HepG2 (cell line): Measurements from ENCODE around the gene NAV3. TPM values are rescaled to one million over a fixed set of nuclear protein-coding genes. Genes with fewer than 3 reads are reported as not detected.

Experiments
- ATAC-seq: fragments of 200-7000 bp; cut with Tn5 transposase; 3 replicates; pipeline ENCODE4 v1.9.1; 2020; ENCODE audit warnings: mild to moderate bottlenecking, moderate library complexity
- BruUV-seq: library from RNA; stranded (reverse); fragments of 400-500 nt; replicated peaks from 2 replicates; lab custom pipeline; 2021; lab: Mats Ljungman, UMichigan
- CTCF ChIA-PET: fragments of 300-600 bp; formaldehyde crosslinking; extraction: SDS; loops from one replicate; lab custom pipeline; 2021; ENCODE audit warnings: low total read pairs, inconsistent platforms, low intra/inter-chr PET ratio; lab: Yijun Ruan, JAX
- POLR2A ChIA-PET: fragments of 350-600 bp; sonication (Branson Sonifier 250); formaldehyde crosslinking; loops from one replicate; lab custom pipeline; 2020; ENCODE audit warnings: antibody characterized with exemption, inconsistent platforms; lab: Yijun Ruan, JAX
- DNase-seq: peaks from one replicate; pipeline ENCODE4 v3.0.0-alpha.2; 2015; ENCODE audit warnings: low spot score
- FAIRE-seq: peaks from 3 replicates; lab custom pipeline; 2011; peaks lifted over from hg19 to GRCh38; lab: Jason Lieb, UNC
- H2AFZ ChIP-seq: one replicate; pipeline ENCODE4 v1.6.1; 2011; ENCODE audit warnings: low read length, inconsistent platforms
- H3K27ac ChIP-seq: fragments of 300-600 bp; 3 replicates; pipeline ENCODE4 v1.8.0; 2011; ENCODE audit warnings: mixed run types, mild to moderate bottlenecking, mixed read lengths, low read length, inconsistent platforms; ENCODE audit not compliant: insufficient read depth; ENCODE audit errors: extremely low read length
- H3K27me3 ChIP-seq, 2 experiments: fragments of 200-600 bp in 1 of 2; 2 replicates in 1 of 2; 3 replicates in 1 of 2; pipeline versions ENCODE4 v1.6.0 to v1.8.0; 2011; ENCODE audit warnings: low read length in 2 of 2, mild to moderate bottlenecking in 2 of 2, moderate library complexity in 2 of 2, inconsistent platforms in 1 of 2; ENCODE audit not compliant: insufficient read depth in 2 of 2, control insufficient read depth in 1 of 2
- H3K36me3 ChIP-seq, 2 experiments: fragments of 200-600 bp in 1 of 2; replicated peaks in 1 of 2; 2 replicates in 1 of 2; 3 replicates in 1 of 2; pipeline versions ENCODE4 v1.5.1 to v1.8.0; 2011; ENCODE audit warnings: low read length in 2 of 2, inconsistent platforms in 1 of 2; ENCODE audit not compliant: insufficient read depth in 2 of 2, control insufficient read depth in 1 of 2
- H3K4me1 ChIP-seq: 2 replicates; pipeline ENCODE4 v1.5.1; 2012; ENCODE audit warnings: low read length, inconsistent platforms; ENCODE audit not compliant: insufficient read depth
- H3K4me2 ChIP-seq: 2 replicates; pipeline ENCODE4 v1.6.0; 2011; ENCODE audit warnings: low read depth, low read length, inconsistent platforms
- H3K4me3 ChIP-seq, 3 experiments: fragments of 200-600 bp in 1 of 3; sonication (generic), shearing (Covaris generic) in 1 of 3; replicated peaks in 1 of 3; 2 replicates each; pipeline ENCODE4 v1.5.1; 2011 to 2016; ENCODE audit warnings: low read length in 3 of 3, inconsistent platforms in 2 of 3, low read depth in 2 of 3, mild to moderate bottlenecking in 2 of 3, control low read depth in 1 of 3, mixed read lengths in 1 of 3; ENCODE audit not compliant: insufficient read depth in 1 of 3
- H3K79me2 ChIP-seq: one replicate; pipeline ENCODE4 v1.6.1; 2011; ENCODE audit warnings: low read length, inconsistent platforms; ENCODE audit not compliant: insufficient read depth
- H3K9ac ChIP-seq: 2 replicates; pipeline ENCODE4 v1.6.0; 2011; ENCODE audit warnings: mild to moderate bottlenecking, low read depth, low read length, inconsistent platforms; ENCODE audit not compliant: insufficient read depth
- H3K9me3 ChIP-seq: 2 replicates; pipeline ENCODE4 v1.5.1; 2012; ENCODE audit warnings: mild to moderate bottlenecking, low read length
- H4K20me1 ChIP-seq: 2 replicates; pipeline ENCODE4 v1.6.0; 2011; ENCODE audit warnings: inconsistent platforms, mild to moderate bottlenecking, low read length, moderate library complexity; ENCODE audit not compliant: insufficient read depth
- CENPBD1 ChIP-seq: sonication (generic); formaldehyde crosslinking; IDR thresholded peaks from 2 replicates; pipeline ENCODE4 v1.8.0; 2022; ENCODE audit warnings: missing genetic modification reagents, low read depth, mild to moderate bottlenecking, borderline replicate concordance
- FLYWCH1 ChIP-seq: sonication (generic); formaldehyde crosslinking; IDR thresholded peaks from 2 replicates; pipeline ENCODE4 v1.8.1; 2023; ENCODE audit warnings: mild to moderate bottlenecking, missing genetic modification reagents
- KMT2A ChIP-seq: sonication (generic); formaldehyde crosslinking; IDR thresholded peaks from 2 replicates; pipeline ENCODE4 v1.4.0; 2020; ENCODE audit warnings: missing genetic modification reagents
- MBNL3 ChIP-seq: fragments of 250-450 bp; sonication (Bioruptor Pico); conservative IDR thresholded peaks from 2 replicates; pipeline ENCODE4 v1.8.0; 2022; ENCODE audit warnings: mild to moderate bottlenecking, inconsistent platforms
- MED1 ChIP-seq: sonication (generic); formaldehyde crosslinking; IDR thresholded peaks from 2 replicates; pipeline ENCODE4 v1.4.0; 2020; ENCODE audit warnings: missing genetic modification reagents
- NFKB2 ChIP-seq: sonication (generic); formaldehyde crosslinking; IDR thresholded peaks from 2 replicates; pipeline ENCODE4 v1.4.0; 2020; ENCODE audit warnings: missing genetic modification reagents, borderline replicate concordance
- PRPF4 ChIP-seq: fragments of 200-400 bp; formaldehyde crosslinking; IDR thresholded peaks from 2 replicates; pipeline ENCODE4 v1.6.1; 2016; ENCODE audit warnings: low read length, low read depth; ENCODE audit not compliant: poor library complexity, severe bottlenecking
- SSRP1 ChIP-seq: IDR thresholded peaks from 2 replicates; pipeline ENCODE4 v1.6.1; 2016; ENCODE audit warnings: control low read depth
- TCF7L2 ChIP-seq: IDR thresholded peaks from 2 replicates; pipeline ENCODE4 v1.6.1; 2011; ENCODE audit warnings: mild to moderate bottlenecking, low read depth, low read length, moderate library complexity
- ZBTB26 ChIP-seq: IDR thresholded peaks from 2 replicates; pipeline ENCODE4 v1.6.1; 2016; ENCODE audit warnings: missing compliant biosample characterization, missing genetic modification reagents, borderline replicate concordance
- ZC3H4 ChIP-seq: sonication (generic); formaldehyde crosslinking; IDR thresholded peaks from 2 replicates; pipeline ENCODE4 v1.4.0; 2020; ENCODE audit warnings: missing genetic modification reagents, borderline replicate concordance
- ZNF30 ChIP-seq: sonication (generic); formaldehyde crosslinking; IDR thresholded peaks from 2 replicates; pipeline ENCODE4 v1.5.0; 2020; ENCODE audit warnings: mild to moderate bottlenecking, missing genetic modification reagents
- ZNF441 ChIP-seq: sonication (generic); formaldehyde crosslinking; IDR thresholded peaks from 2 replicates; pipeline ENCODE4 v1.7.0; 2021; ENCODE audit warnings: missing genetic modification reagents, borderline replicate concordance
- ZNF674 ChIP-seq: sonication (generic); formaldehyde crosslinking; IDR thresholded peaks from 2 replicates; pipeline ENCODE4 v1.5.0; 2020; ENCODE audit warnings: low read depth, mild to moderate bottlenecking, missing genetic modification reagents
- ZNF780A ChIP-seq: sonication (generic); formaldehyde crosslinking; IDR thresholded peaks from 2 replicates; pipeline ENCODE4 v1.8.0; 2022; ENCODE audit warnings: mild to moderate bottlenecking, missing genetic modification reagents, moderate library complexity
- WGBS: methylation state at CpG from one replicate; pipeline ENCODE4 v1.1.6; 2017; ENCODE audit warnings: low lambda C conversion rate; 5-methylcytosine and 5-hydroxymethylcytosine counted together
- in situ Hi-C: cut with HindIII; loops from 2 replicates; pipeline ENCODE4 v1.10.0; 2017; ENCODE audit warnings: low pct_unique_long_range_greater_than_20kb; ENCODE audit not compliant: extremely low pct_ligation_motif_present
- intact Hi-C: fragments of 100-400 bp; cut with micrococcal nuclease; formaldehyde crosslinking; loops from one replicate; pipeline ENCODE4 v1.10.0; 2022; ENCODE audit not compliant: unreplicated experiment
- polyA plus RNA-seq, 8 experiments: library from polyadenylated mRNA; depleted of rRNA in 3 of 8; stranded (reverse) in 7 of 8; unstranded in 1 of 8; fragments of >200 nt; fragmentation: Illumina TruSeq in 4 of 8; extraction: Trizol in 4 of 8; gene quantifications; 2 replicates each; pipeline versions ENCODE4 v1.2.1 to v1.2.3, GENCODE V29; 2011 to 2016; ENCODE audit warnings: low read depth in 4 of 8, missing spikeins in 1 of 8, mixed read lengths in 1 of 8; ENCODE audit not compliant: insufficient read depth in 1 of 8
- total RNA-seq, 5 experiments: library from RNA; depleted of rRNA; stranded (reverse); fragments of >200 nt; fragmentation: Illumina TruSeq; extraction: Trizol; gene quantifications; 2 replicates each; pipeline ENCODE4 v1.2.3, GENCODE V29; 2016; ENCODE audit warnings: low read depth in 1 of 5
- TF ChIP-seq, protein P1 (sequence below): sonication (generic); formaldehyde crosslinking; IDR thresholded peaks from 2 replicates; pipeline ENCODE4 v1.4.0; 2020; ENCODE audit warnings: mild to moderate bottlenecking, missing genetic modification reagents
- TF ChIP-seq, protein P2 (sequence below): sonication (generic); formaldehyde crosslinking; IDR thresholded peaks from 2 replicates; pipeline ENCODE4 v1.4.0; 2020; ENCODE audit warnings: mild to moderate bottlenecking, low read depth, missing genetic modification reagents

Gene NAV3
- total and polyA plus RNA-seq, 2 of the 13 experiments (the other 11 are each of a cell fraction or from before 2014, with no cell fraction given), result 0.01 to 0.18 TPM

DNA sequence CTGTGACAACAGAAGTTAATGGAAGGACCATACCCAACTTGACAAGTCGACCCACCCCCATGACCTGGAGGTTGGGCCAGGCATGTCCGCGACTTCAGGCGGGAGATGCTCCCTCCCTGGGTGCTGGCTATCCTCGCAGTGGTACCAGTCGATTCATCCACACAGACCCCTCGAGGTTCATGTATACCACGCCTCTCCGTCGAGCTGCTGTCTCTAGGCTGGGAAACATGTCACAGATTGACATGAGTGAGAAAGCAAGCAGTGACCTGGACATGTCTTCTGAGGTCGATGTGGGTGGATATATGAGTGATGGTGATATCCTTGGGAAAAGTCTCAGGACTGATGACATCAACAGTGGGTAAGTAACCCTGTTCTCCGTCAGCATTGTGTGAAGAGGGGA lies 220.1 kb downstream of the NAV3 start:
- Histone ChIP-seq H2AFZ (no peak overlapping the region), H3K9ac (no peak overlapping the region), H3K79me2 (no peaks in the 10 kb centered on the region), H3K4me1 (no peaks in the 10 kb centered on the region), H3K36me3 (no peaks in the 10 kb centered on the region), H3K9me3 (peaks cover 4% of the 10 kb centered on the region; the same call in 1 of the 2 replicates), H3K4me3 (no peak overlapping the region), H3K27me3 (no peaks in the 10 kb centered on the region), H4K20me1 (no peaks in the 10 kb centered on the region), H3K27ac (no peak overlapping the region), H3K4me2 (no peak overlapping the region)
- no peak for DNase-seq
- no peak for ATAC-seq
- FAIRE-seq, result no peak
- TF ChIP-seq TCF7L2, result no peak
- TF ChIP-seq MBNL3 (CRISPR knock-in tag), result no peak
- no peak for TF ChIP-seq ZBTB26
- TF ChIP-seq KMT2A (CRISPR knock-in tag), result no peak
- TF ChIP-seq SSRP1 (CRISPR knock-in tag), result no peak
- TF ChIP-seq NFKB2 (CRISPR knock-in tag), result no peak
- TF ChIP-seq PRPF4, result no peak
- TF ChIP-seq, protein P1, sequence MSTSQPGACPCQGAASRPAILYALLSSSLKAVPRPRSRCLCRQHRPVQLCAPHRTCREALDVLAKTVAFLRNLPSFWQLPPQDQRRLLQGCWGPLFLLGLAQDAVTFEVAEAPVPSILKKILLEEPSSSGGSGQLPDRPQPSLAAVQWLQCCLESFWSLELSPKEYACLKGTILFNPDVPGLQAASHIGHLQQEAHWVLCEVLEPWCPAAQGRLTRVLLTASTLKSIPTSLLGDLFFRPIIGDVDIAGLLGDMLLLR (CRISPR knock-in tag), result no peak
- TF ChIP-seq FLYWCH1 (CRISPR knock-in tag), result no peak
- TF ChIP-seq, protein P2, sequence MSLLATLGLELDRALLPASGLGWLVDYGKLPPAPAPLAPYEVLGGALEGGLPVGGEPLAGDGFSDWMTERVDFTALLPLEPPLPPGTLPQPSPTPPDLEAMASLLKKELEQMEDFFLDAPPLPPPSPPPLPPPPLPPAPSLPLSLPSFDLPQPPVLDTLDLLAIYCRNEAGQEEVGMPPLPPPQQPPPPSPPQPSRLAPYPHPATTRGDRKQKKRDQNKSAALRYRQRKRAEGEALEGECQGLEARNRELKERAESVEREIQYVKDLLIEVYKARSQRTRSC, result no peak
- no peak for TF ChIP-seq ZNF780A (CRISPR knock-in tag)
- TF ChIP-seq CENPBD1, result no peak
- no peak for TF ChIP-seq ZNF30
- TF ChIP-seq MED1 (CRISPR knock-in tag), result no peak
- no peak for TF ChIP-seq ZC3H4 (CRISPR knock-in tag)
- no peak for TF ChIP-seq ZNF674 (CRISPR knock-in tag)
- no peak for TF ChIP-seq ZNF441 (CRISPR knock-in tag)
- in situ Hi-C loops, result no loop called here
- WGBS, result 48% methylated on average over 12 of the region's 12 CpGs
- ChIA-PET POLR2A (no interaction called here), CTCF (no interaction called here)
- intact Hi-C loops, result no loop called here
- no TSS peak for BruUV-seq
